RWPE2 (cell line): ENCODE measurements around the gene POLR2C.

Experiments used
- ATAC-seq: fragments of 200-7000 bp; cut with Tn5 transposase; 3 replicates; pipeline ENCODE4 v1.9.1; 2021; ENCODE audit warnings: low read depth
- DNase-seq: peaks from one replicate; pipeline ENCODE4 v3.0.0-alpha.2; 2020; ENCODE audit warnings: low spot score
- H3K27ac ChIP-seq: fragments of 450-650 bp; 2 replicates; pipeline ENCODE4 v1.5.1; 2017; ENCODE audit warnings: mild to moderate bottlenecking; ENCODE audit not compliant: poor library complexity, severe bottlenecking
- H3K27me3 ChIP-seq: fragments of 250-450 bp; sonication (Bioruptor Pico); 2 replicates; pipeline ENCODE4 v1.5.1; 2021; ENCODE audit warnings: mild to moderate bottlenecking, moderate library complexity; ENCODE audit not compliant: insufficient read depth, poor library complexity, severe bottlenecking
- H3K36me3 ChIP-seq: fragments of 250-450 bp; sonication (Bioruptor Pico); 2 replicates; pipeline ENCODE4 v1.5.1; 2020; ENCODE audit warnings: low read depth, mild to moderate bottlenecking, moderate library complexity
- H3K4me1 ChIP-seq: fragments of 250-450 bp; sonication (Bioruptor Pico); 2 replicates; pipeline ENCODE4 v1.5.1; 2021; ENCODE audit warnings: mild to moderate bottlenecking, moderate library complexity; ENCODE audit not compliant: insufficient read depth, poor library complexity, severe bottlenecking
- H3K4me3 ChIP-seq: fragments of 250-450 bp; sonication (Bioruptor Pico); 2 replicates; pipeline ENCODE4 v1.5.1; 2021; ENCODE audit warnings: mild to moderate bottlenecking, moderate library complexity; ENCODE audit not compliant: severe bottlenecking
- H3K9me3 ChIP-seq: fragments of 250-450 bp; sonication (Bioruptor Pico); 2 replicates; pipeline ENCODE4 v1.5.1; 2021; ENCODE audit warnings: mild to moderate bottlenecking, moderate library complexity; ENCODE audit not compliant: severe bottlenecking
- CTCF ChIP-seq: fragments of 450-650 bp; IDR thresholded peaks from one replicate; pipeline ENCODE4 v1.5.1; 2017; ENCODE audit warnings: mild to moderate bottlenecking, moderate library complexity; ENCODE audit not compliant: poor library complexity, severe bottlenecking

The POLR2C gene

GRCh38 chr16:57469046-57469445, 6.6 kb downstream of the POLR2C start:
- Histone ChIP-seq H3K27ac (no peak overlapping the region), H3K9me3 (no peaks in the 10 kb centered on the region), H3K4me1 (no peaks in the 10 kb centered on the region), H3K27me3 (no peaks in the 10 kb centered on the region), H3K36me3 (peaks cover 80% of the 10 kb centered on the region), H3K4me3 (no peak overlapping the region)
- ATAC-seq, result no peak
- DNase-seq, result no peak
- TF ChIP-seq CTCF, result no peak

GRCh38 chr16:57469917-57470470, 7.5 kb downstream of the POLR2C start:
- Histone ChIP-seq H3K4me1 (no peaks in the 10 kb centered on the region), H3K27me3 (no peaks in the 10 kb centered on the region), H3K27ac (no peak overlapping the region), H3K4me3 (no peak overlapping the region), H3K9me3 (no peaks in the 10 kb centered on the region), H3K36me3 (peaks cover 77% of the 10 kb centered on the region)
- ATAC-seq, result no peak
- no peak for DNase-seq
- TF ChIP-seq CTCF, result no peak

- no peaks in the 10 kb centered on the region for H3K4me1 ChIP-seq
- no peaks in the 10 kb centered on the region for H3K27me3 ChIP-seq
- TF ChIP-seq CTCF, result no peak
- H3K36me3 ChIP-seq, result peaks cover 70% of the 10 kb centered on the region
- ATAC-seq (no peak), DNase-seq (no peak)
- no peak overlapping the region for H3K4me3 ChIP-seq
- no peaks in the 10 kb centered on the region for H3K9me3 ChIP-seq
- H3K27ac ChIP-seq, result no peak overlapping the region
Measured at GRCh38 chr16:57470711-57471110, 8.2 kb downstream of the POLR2C start.

GRCh38 chr16:57471209-57471608, 8.7 kb downstream of the POLR2C start:
- H3K36me3 ChIP-seq, result peaks cover 65% of the 10 kb centered on the region

More at GRCh38 chr16:57471209-57471608, 8.7 kb downstream of the POLR2C start:
- ATAC-seq (no peak), DNase-seq (no peak)
- Histone ChIP-seq H3K9me3 (no peaks in the 10 kb centered on the region), H3K27ac (no peak overlapping the region), H3K4me3 (no peak overlapping the region), H3K4me1 (no peaks in the 10 kb centered on the region), H3K27me3 (no peaks in the 10 kb centered on the region)
- TF ChIP-seq CTCF, result no peak
